HG03159 (cell line): Measurements from ENCODE around the gene BRD7.

Source experiments
- ATAC-seq: cut with Tn5 transposase; IDR thresholded peaks from one replicate; pipeline ENCODE4 v1.9.1; 2021; ENCODE audit warnings: mild to moderate bottlenecking, moderate library complexity; ENCODE audit not compliant: unreplicated experiment

The BRD7 gene

DNA sequence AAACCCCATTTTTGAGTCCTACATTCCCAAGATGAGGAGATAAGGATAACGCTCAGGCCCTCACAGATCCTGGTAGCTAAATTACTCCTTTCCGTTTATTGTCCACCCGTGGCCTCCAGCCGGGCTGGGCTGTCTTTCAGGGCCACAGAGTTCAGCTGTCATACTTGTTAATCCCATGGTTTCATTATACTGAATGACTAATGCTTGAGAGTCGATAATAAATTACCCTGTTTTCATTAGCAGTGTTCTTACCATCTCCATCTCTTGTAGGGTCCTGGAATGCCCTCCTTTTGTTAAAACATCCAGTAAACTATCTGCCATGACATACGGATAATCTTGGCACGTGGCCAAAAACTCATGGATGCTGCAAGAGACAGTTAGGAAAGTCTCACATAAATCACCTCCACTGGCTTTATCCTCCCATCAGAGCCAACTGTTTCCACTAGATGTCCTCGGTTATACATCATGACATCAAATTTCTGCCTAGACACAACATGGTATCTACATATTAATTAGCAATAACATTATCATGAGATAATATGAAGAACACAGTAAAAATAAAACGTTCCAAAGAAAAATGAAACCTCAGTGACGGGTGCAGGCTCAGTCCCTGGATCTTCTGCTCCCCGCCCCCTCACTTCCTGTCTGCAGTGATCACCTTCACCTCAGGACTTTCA lies 45.3 kb downstream of the BRD7 start:
- ATAC-seq = no peak

DNA sequence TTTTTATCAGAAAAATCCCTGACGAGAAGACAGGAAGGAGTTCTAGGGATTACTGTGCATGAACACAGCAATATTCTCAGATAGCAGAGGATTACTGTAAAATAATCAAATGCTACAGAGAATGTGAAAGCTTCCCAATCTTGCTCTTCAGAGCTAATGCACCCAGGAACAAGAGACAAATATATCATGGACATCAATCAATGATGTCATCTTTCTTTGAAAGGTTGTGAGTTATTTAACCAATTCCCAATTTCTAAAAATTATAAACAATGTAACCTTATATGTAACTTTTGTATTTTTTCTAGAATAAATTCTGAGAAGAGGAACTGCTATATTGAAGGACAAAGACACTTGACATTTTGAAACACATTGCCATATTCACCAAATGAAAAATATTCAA lies 46.5 kb downstream of the BRD7 start:
- no peak for ATAC-seq

DNA sequence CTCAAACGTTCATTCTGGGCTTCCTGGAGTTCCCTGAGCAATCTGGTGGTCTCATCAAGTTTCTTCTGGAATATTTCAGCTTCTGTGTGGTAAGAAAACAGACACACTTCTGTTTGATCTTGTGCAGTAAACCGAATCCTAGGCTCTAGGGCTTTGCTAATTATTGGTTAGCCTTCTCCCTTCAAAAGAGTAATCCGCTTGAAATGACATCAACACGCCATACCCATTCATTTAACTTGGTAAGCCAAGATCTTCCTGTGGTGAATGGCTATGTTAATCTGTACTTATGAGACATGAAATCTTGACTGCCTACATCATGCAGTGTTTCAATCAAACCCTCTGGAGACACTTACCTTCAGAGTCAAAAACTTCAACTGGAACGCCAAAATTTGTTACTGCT lies 48.5 kb downstream of the BRD7 start:
- ATAC-seq = no peak

DNA sequence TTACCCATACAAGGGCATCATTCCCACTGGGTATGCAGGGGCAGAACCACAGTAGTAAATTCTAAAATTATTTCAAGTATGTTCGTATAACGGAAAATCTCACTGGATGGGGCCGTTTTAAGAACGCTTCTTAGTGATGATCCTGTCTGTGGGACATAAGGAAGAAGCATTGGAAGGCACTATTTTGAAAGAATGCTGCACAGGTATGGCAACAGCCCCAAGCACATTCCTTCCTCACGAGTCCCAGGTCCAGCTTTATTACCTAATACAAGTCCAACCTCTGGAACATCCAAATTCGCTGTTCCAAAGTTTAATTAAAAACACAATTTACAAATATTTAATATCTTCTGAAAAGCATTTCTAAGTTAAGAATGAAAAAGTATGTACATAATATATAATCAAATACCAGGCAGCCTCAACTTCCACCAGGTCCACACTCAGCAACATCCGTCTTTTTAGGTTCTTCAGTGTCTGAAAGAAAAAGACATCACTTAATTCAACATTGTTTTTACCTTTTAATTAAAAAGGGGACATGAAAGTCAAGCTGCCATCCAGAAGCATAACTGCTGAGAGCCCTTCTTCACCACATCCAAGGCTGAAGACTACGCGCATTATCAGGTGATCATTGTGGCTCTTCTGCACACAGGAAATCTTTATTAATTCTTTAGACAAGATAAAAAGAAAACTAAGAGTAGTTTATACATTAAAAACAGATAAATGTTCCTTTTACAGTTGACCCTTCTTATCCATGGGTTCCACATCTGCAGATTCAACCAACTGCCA lies 49.8 kb downstream of the BRD7 start:
- no peak for ATAC-seq

DNA sequence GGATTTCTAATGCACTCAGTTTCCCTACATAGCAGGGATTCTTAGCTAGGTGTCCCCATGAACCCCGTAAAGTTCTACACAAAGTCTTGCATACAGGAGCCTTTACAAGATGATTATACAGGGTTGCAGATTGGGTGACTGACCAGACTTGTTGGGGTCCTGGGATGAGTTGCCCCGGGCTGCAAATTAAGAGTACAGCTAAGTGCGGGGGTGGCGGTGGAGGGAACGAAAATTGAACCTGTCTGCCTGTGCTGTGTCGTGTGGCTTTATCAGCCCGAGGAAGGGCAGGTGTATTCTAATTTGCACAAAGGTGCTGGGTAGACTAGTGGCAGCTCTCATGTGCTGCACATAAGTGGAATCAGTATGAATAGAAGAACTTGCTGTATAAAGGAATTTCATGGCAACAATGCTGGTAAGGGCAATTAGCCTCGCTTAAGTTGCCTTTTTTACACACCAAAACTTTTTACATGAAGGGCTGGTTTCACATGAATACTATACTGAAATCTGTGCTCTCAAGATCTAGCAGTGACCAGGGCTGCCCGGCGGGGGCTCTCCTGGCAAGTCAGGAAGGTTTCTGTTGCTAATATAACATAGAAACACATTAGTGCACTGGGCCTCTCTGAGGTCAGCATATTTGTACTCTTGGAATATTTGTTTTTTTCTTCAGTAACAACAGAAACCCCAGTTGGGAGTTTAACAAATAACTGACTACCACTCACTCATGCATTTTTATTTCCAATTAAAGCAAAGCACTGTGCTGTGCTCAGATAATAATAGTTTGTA lies 51.7 kb downstream of the BRD7 start:
- no peak for ATAC-seq

DNA sequence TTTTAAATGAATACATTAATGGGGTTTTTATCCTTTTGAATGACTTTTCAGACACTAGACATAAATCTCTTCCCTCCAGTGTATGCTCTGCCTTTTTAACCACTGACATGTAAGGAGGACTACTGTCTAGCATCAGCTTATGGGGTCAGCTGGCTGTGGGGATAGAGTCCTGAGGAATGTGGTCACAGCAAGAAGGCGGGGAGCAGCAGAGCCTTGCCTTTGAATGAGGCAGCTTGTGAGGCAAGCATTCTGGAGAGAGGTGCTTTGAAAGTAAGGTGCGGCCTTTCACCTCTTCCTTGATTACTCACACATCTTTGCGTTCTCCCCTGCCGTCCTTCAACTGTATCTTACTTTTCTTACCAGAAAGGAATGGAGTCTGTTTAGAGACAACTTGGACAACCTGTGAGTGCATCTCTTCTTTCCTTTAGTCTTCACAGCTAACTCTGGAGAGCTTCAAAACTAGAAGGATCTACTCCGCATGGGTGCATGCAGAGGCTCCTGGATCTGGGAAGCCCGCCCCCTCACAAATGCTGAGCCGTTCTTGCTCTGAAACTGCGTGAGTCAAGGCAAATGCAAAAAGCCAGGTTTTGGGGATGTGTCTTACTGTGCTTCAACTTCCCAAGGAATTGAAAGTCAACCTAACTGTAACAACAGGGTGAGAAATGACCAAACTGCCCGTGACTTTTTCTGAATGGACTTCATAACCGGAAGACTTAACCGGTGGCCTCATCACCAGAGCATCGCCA lies 52.5 kb downstream of the BRD7 start:
- no peak for ATAC-seq

DNA sequence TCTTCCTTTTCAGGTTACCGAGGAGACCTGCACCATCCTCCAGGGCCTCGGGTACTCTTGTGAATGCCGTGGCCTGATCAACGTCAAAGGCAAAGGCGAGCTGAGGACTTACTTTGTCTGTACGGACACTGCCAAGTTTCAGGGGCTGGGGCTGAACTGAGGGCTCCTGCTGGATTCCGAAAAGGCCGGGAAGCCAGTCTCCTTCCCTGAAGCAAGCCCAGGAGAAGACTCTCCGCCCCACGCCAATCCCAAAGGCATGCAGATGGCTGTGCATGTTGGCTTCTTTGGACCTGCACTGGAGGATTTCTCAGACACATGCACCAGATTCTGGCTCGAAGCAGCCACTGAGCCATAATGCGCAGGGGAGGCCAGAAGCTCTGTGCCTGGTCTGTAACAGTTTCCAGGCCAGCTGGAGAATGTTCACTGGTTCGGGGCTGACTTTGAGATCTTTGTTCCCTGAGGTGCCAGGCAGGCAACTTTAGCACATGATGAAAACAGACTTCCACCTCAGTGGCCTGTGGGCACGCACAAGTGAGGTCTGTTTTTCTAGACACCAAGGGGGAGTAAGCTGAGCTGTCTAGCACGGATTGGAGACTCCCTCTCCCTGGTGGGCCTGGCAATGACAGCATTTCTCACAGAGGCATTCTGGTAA lies 53.3 kb downstream of the BRD7 start:
- no peak for ATAC-seq

DNA sequence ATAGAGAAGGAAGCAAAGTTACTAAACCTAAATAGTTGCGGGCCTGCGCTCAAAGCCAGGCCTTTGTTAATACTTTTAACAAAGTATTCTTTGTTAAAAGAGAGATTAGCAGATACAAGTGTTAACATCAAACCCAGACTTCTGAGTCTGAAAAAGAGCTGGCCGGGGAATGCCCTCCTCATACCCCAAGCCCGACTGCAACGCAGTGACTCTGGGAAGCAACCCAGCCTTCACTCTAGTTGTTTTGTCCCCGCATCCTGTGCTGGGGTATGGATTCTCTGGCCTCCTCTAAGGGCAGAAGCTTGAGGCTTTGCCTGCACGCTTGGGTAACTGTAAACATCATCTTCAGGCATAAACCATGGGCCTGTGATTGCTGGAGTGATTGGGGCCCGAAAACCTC lies 54.1 kb downstream of the BRD7 start:
- no peak for ATAC-seq

DNA sequence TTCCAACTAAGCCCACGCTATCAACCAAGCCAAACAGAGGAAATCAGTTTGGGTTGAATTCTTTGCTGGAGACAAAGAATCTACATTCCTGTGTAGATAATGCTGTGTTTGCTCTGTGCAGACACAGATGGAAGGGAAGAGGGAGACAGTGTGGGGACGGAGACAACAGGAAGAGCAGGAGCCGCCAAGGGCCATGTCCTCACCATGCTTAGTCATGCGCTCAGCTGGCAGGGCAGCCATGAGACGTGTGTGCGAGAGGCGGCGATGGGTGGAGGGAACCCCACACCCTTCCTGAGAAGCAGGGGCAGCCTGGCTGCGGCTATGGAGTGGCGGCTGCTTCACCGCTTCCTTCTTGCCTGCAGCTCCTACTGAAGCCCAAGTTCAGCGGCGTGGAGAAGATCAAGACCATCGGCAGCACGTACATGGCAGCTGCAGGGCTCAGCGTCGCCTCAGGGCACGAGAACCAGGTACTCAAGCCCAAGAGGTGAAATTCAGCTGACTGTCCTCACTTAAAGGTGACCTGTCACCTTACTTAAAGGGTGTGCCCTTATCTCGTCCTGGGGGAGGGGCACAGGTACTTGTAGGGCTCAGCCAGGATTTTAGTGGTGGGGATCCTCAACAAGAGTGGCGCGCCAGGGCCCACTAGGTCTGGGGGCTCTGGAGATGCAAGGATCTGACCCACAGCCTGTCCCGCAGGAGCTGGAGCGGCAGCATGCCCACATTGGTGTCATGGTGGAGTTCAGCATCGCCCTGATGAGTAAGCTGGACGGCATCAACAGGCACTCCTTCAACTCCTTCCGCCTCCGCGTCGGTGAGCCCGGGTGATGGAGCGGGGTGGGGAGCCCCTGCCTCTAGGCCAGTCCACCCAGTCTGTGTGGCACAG lies 55.0 kb downstream of the BRD7 start:
- ATAC-seq = no peak

DNA sequence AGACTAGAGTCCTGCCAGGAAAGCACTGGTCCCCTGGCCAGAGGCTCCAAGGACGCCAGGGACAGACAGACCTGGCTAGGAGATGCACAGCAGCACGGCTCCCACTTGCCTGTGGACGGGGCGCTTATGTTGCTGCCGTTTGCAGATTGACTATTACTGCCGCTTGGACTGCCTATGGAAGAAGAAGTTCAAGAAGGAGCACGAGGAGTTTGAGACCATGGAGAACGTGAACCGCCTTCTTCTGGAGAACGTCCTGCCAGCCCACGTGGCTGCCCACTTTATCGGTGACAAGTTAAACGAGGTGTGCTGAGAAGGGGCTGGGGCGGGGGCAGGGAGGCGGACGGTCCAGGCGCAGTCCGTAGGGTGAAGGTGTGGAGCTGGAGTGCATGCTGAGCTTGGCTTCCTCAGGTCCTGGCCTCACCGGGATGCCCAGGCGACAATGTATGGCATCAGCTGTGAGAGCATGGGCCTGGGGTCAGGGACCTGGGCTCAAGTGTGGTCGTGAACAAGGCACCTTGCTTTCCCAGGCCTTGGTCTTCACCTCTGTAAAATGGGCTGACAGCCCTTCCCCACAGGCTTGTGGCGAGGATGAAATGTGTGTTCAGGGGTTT lies 56.8 kb downstream of the BRD7 start:
- ATAC-seq = no peak

DNA sequence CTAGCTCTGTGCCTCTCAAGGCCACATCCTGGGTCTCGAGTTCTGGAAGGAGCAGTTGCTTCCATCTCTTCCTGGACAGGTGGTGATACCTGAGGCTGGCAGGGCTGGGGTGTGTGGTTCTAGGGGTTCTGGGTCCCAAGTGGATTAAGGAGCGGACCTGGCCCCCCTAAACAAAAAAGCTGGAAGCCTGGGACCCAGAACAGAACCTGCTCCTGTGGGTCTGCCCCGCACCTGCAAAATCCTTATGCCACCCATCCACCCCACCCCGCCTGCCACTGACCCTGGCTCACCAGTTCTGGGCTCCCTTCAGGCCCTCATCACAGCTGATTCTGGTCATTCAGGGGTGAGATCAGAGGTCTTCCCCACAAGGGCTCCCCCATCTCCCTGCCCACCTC lies 57.7 kb downstream of the BRD7 start:
- ATAC-seq = no peak

DNA sequence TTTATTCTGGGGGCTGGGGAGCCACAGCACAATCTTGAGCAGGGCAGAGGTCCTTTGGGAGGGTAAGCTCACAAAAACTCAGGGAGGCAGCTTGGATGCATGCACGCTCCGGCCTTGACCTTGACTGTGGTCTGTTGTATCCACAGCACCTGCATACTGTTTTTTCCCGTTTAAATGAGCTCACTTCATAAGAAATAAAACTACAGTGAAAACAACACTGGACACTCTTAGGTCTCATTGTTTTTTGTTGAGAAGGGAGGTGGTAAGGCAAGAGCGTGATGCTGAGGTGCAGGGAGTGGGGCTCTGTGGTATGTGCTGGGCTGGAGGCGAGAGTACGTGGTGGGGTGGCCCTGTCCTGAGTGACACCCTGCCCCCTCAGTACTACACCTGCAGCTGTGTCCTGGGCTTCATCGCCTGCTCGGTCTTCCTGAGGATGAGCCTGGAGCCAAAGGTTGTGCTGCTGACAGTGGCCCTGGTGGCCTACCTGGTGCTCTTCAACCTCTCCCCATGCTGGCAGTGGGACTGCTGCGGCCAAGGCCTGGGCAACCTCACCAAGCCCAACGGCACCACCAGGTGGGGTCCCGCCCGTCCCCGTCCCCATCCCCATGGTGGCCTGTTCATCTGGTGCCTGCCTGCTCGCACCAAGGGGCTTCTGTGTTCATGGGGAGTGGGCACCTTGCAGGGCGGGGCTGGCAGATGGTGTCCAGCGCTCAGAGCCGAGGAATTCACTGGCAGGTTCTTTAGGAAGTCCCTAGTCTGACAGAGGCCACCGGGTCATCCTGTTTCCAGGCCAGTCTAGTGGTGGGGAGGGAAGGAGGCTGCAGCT lies 58.3 kb downstream of the BRD7 start:
- no peak for ATAC-seq

DNA sequence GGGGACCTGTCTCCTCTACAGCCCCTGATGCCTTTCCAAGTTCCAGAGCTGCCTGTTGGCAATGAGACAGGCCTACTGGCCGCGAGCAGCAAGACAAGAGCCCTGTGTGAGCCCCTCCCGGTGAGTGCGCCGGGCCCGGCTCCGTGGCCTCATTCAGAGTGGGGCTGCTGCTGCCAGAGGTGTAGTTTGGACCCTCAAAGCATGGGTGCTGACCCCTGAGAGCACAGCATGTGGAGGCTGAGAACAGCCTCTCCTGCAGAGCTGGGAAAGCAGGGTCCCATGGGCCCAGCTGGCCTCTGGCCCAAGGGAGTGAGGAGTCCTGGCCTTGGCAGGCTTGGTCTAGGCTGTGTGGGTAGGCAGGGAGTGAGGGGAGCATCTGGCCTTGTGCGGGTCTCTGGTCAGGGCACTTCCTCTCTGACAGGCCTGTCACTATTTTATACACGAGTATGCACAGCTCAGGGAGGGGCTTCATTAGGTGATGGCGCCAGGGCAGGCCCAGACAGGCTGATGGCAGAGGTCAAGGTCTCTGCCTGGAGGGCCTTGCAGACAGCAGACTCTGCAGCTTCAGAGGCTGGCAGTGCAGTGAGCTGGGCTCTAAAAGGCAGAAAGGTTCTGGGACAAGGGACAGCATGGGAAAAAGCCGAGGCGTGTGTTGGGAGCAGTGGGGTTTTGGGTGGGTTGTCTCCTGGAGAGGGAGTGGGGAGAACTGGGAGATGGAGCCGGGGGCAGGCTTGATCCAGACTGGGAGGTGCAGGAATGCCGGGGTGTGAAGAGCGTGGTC lies 59.1 kb downstream of the BRD7 start:
- no peak for ATAC-seq

DNA sequence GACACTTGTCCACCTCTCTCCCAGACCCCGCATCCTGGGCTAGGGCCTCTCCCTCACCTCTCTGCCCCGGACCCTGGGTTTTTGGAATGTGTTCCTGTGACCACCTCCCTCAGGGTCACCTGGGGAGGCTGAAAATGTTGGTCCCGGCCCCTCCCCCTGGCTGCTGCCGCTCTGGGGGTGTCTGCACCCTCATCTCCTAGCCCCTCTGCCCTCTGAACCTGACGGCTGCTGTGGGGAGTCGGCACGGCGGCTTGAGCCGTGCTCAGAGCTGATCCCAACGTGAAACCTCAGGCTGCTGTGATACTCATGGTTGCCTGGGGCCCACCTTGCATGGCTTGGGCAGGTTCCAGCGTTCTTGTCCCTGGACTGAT lies 59.6 kb downstream of the BRD7 start:
- no peak for ATAC-seq

DNA sequence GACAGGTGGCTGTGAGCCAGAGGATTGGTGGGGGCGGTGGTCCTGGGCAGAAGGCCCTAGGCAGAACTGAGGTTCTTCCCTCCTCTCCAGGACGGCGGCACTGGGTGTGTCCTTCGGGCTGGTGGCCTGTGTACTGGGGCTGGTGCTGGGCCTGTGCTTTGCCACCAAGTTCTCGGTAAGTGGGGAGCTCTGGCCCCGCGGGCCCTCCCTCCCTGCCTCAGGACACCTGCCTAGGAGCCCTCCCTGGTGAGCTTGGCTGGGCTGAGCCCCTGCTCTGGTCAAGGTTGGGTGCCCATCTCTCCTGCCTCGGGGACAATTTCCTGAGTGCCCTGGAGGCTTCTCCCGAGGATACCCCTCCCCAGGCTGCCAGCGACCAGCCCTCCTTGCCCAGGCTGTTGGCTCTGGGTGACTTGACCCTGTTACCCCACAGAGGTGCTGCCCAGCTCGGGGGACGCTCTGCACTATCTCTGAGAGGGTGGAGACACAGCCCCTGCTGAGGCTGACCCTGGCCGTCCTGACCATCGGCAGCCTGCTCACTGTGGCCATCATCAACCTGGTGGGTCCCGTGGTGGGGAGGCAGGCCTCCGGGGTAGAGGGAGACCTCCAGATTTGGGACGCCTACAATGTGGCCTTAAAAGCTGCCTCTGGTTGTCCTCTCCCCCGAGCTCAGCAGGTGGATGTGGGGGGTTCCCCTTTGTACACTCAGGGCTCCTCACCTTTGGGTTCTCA lies 60.4 kb downstream of the BRD7 start:
- no peak for ATAC-seq

DNA sequence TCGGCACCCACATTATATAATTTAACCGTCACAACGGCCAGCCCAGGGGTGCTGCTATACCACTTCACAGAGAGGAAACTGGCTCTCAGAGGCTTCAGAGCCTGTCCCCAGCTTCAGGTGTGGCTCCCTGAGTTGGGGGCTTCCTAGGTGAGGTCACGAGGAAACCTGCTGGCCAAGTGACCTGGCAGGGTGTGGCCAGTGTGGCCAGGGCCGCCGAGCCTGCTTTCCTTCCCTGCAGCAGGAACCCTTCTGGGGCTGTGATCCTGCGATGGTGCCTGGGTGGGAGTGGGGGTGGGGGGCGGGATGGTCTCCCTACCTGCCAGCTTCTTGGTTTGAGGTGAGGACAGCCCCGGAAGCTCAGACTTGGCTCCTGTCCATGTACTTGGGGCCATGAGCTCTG lies 62.5 kb downstream of the BRD7 start:
- no peak for ATAC-seq

DNA sequence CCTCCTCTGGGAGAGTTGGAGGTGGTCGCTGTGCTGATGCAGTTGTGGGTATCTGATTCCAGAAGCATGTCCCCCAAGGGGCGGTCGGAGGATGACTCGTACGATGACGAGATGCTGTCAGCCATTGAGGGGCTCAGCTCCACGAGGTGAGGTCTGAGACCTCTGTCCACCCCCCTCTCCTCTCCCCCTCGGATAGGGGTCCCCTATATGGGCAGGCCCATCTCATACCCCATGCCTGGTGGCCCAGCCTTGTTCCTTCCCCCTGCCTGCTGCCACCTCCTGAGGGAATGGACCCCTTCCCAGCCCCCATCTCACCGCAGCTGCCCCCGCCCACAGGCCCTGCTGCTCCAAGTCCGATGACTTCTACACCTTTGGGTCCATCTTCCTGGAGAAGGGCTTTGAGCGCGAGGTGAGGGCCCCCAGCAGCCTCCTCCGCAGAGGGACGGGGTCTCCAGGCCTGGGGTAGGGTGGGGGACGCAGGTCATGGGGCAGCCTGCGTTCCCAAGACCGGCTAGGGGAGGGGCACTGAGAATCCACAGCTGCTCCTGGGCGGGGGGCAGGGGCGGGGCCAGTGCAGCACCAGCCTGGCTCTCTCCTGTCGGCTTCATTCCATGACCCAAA lies 63.2 kb downstream of the BRD7 start:
- no peak for ATAC-seq
